DMS 273 (cell line): ENCODE results near the gene WARS2.

Source experiments
- DNase-seq: peaks from one replicate; lab custom pipeline; 2025; ENCODE audit not compliant: unreplicated experiment; lab: John Stamatoyannopoulos, UW

Gene WARS2

GRCh38 chr1:118986555-118987467, 153.6 kb downstream of the WARS2 start:
- no peak for DNase-seq

- DNase-seq = no peak
These were observed 154.6 kb downstream of the WARS2 start for GRCh38 chr1:118985640-118986554.

GRCh38 chr1:118984722-118985639, 155.5 kb downstream of the WARS2 start:
- no peak for DNase-seq

GRCh38 chr1:118984086-118984721, 156.2 kb downstream of the WARS2 start:
- no peak for DNase-seq

- DNase-seq = no peak
These were observed 156.9 kb downstream of the WARS2 start for GRCh38 chr1:118983558-118984041.

GRCh38 chr1:118982821-118983557, 157.5 kb downstream of the WARS2 start:
- no peak for DNase-seq

- no peak for DNase-seq
These were observed 158.2 kb downstream of the WARS2 start for GRCh38 chr1:118982266-118982665.

- DNase-seq = no peak
These were observed 159.0 kb downstream of the WARS2 start for GRCh38 chr1:118981436-118981835.
